Upper lobe of left lung (tissue), 6 donors: ENCODE measurements around the gene STAMBP. TPM values are rescaled to one million over a fixed set of nuclear protein-coding genes. Genes with fewer than 3 reads are reported as not detected.

Experiments
- ATAC-seq, 2 donors: fragments of 200-7000 bp; cut with Tn5 transposase; one replicate each; pipeline ENCODE4 v1.9.1; 2022; ENCODE audit warnings: mild to moderate bottlenecking in 2 of 2, moderate library complexity in 2 of 2; ENCODE audit not compliant: low FRiP score in 2 of 2
- DNase-seq, 2 donors: peaks; one replicate each; pipeline ENCODE4 v3.0.0-alpha.2; 2019 to 2020
- H3K27ac ChIP-seq, 4 donors: fragments of 200-600 bp; sonication (generic); one replicate each; pipeline ENCODE4 v1.5.1; 2016 to 2019
- H3K27me3 ChIP-seq, 4 donors: fragments of 200-600 bp; sonication (generic); one replicate each; pipeline ENCODE4 v1.5.1; 2017 to 2019
- H3K36me3 ChIP-seq, 4 donors: fragments of 200-600 bp; sonication (generic); one replicate each; pipeline ENCODE4 v1.5.1; 2016 to 2019
- H3K4me1 ChIP-seq, 4 donors: fragments of 200-600 bp; sonication (generic); one replicate each; pipeline ENCODE4 v1.5.1; 2018 to 2019
- H3K4me3 ChIP-seq, 4 donors: fragments of 200-600 bp; sonication (generic); one replicate each; pipeline ENCODE4 v1.5.1; 2017 to 2019; ENCODE audit warnings: mild to moderate bottlenecking in 2 of 4, moderate library complexity in 1 of 4
- H3K9me3 ChIP-seq, 4 donors: fragments of 200-600 bp; sonication (generic); one replicate each; pipeline ENCODE4 v1.5.1; 2018 to 2019
- CTCF ChIP-seq, 6 experiments: fragments of 450-650 bp in 4 of 6; fragments of 200-600 bp in 2 of 6; sonication (generic) in 2 of 6; IDR thresholded peaks; one replicate each; pipeline ENCODE4 v1.5.1; 2016 to 2019; ENCODE audit warnings: antibody characterized with exemption in 6 of 6
- EP300 ChIP-seq, 4 donors: sonication (generic); formaldehyde crosslinking; IDR thresholded peaks; one replicate each; pipeline ENCODE4 v1.5.1; 2017; ENCODE audit warnings: antibody characterized with exemption in 4 of 4, control low read depth in 2 of 4
- POLR2A ChIP-seq, 4 donors: fragments of 450-650 bp; IDR thresholded peaks; one replicate each; pipeline ENCODE4 v1.5.1; 2016 to 2017; ENCODE audit warnings: antibody characterized with exemption in 4 of 4, mild to moderate bottlenecking in 2 of 4
- POLR2AphosphoS5 ChIP-seq, 2 donors: sonication (generic); formaldehyde crosslinking; IDR thresholded peaks; one replicate each; pipeline ENCODE4 v1.5.1; 2017; ENCODE audit warnings: antibody characterized with exemption in 2 of 2
- WGBS, 2 donors: methylation state at CpG; one replicate each; pipeline ENCODE4 v1.1.5; 2017 to 2018; 5-methylcytosine and 5-hydroxymethylcytosine counted together
- total RNA-seq, 6 donors: library from RNA; depleted of rRNA in 4 of 6; stranded (reverse); fragments of >200 nt in 4 of 6; gene quantifications; one replicate each; pipeline versions ENCODE4 v1.1.0 to v1.2.1, GENCODE V29; 2016 to 2021
- donor health status: DM: no; HTN: no; CAD: no; lungs with moderate emphysema.
- donor health status: DM: no; HTN: yes; CAD: no; lungs with severe emphysema.

Gene STAMBP
- total RNA-seq, 6 donors from 2014 or later = 22.8 to 41.7 (median 28.3) TPM

DNA sequence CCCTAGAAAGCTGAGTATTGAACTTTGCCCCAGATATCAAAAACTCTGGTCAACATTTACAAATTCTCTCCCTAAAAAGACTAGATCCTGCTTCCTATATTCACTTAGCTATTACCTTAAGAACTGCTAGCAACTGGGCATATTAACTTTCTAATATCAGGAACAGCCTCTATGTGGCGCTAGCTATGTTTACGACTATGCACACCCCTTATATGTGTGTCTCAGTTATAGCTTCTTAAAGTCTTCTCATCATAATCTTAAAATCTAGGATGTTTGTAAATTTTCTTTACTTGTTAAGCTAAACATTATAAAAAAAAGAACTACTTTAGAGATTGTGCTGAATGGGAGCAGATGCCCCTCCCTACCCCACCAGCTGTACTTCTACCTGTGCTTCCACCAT, 1.7 kb upstream of the STAMBP start:
- ATAC-seq (no peak), DNase-seq (no peak)
- 38 to 46% methylated on average over 2 of the region's 2 CpGs for WGBS, 2 donors
- no peaks in the 10 kb centered on the region for H3K9me3 ChIP-seq
- peaks cover 0 to 6% (median under 1%) of the 10 kb centered on the region in 4 donors for H3K36me3 ChIP-seq
- peaks cover 11 to 21% (median 14%) of the 10 kb centered on the region in 4 donors for H3K4me1 ChIP-seq
- TF ChIP-seq CTCF (IDR thresholded peaks at IDR 0.05) (peak in 1 of 6 experiments; percentile 25), POLR2A (IDR thresholded peaks at IDR 0.05) (no peak)
- no peak overlapping the region for H3K27ac ChIP-seq
- no peaks in the 10 kb centered on the region for H3K27me3 ChIP-seq
- no peak overlapping the region for H3K4me3 ChIP-seq

- WGBS, 2 donors = 80% methylated on average over 9 of the region's 9 CpGs
- peak overlapping the region; percentile 1 to 87 (median 82) for H3K4me3 ChIP-seq
- H3K27me3 ChIP-seq = no peaks in the 10 kb centered on the region
- H3K36me3 ChIP-seq = peaks cover 0 to 14% (median 4%) of the 10 kb centered on the region in 4 donors
- DNase-seq (no peak), ATAC-seq (no peak)
- peaks cover 11 to 24% (median 16%) of the 10 kb centered on the region in 4 donors for H3K4me1 ChIP-seq
- peak overlapping the region in 2 of 4 donors; percentile 95 for H3K27ac ChIP-seq
- TF ChIP-seq CTCF (IDR thresholded peaks at IDR 0.05) = no peak
- TF ChIP-seq POLR2AphosphoS5 (IDR thresholded peaks at IDR 0.05) = no peak
- no peak for TF ChIP-seq EP300 (IDR thresholded peaks at IDR 0.05)
- no peak for TF ChIP-seq POLR2A (IDR thresholded peaks at IDR 0.05)
- no peaks in the 10 kb centered on the region for H3K9me3 ChIP-seq
Measured at GRCh38 chr2:73827660-73828388, 937 bp upstream of the STAMBP start.

DNA sequence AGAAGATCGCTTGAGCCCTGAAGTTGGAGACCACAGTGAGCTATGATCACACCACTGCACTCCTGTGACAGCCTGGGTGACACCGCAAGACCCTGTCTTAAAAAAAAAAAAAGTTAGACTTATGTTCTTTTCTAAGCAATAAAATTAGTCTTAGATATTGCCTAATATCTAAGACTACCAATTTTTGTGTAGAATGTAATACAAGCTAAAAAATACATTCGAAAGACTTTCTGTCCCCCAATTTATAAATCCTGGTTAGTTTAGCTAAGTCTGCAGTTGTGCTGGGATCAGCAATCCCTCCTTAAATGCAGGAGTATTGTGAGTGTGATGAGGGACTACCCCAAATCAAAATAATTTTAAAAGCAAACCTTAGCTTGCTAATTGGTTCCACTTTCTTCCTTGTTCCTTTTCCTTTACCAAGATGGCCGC, 358 bp upstream of the STAMBP start:
- TF ChIP-seq EP300 (IDR thresholded peaks at IDR 0.05) (no peak), POLR2AphosphoS5 (IDR thresholded peaks at IDR 0.05) (no peak), CTCF (IDR thresholded peaks at IDR 0.05) (no peak), POLR2A (IDR thresholded peaks at IDR 0.05) (no peak)
- Histone ChIP-seq H3K9me3 (no peaks in the 10 kb centered on the region), H3K27me3 (no peaks in the 10 kb centered on the region), H3K4me3 (peak overlapping the region; percentile 1 to 87 (median 82)), H3K36me3 (peaks cover 0 to 16% (median 4%) of the 10 kb centered on the region in 4 donors), H3K4me1 (peaks cover 11 to 28% (median 16%) of the 10 kb centered on the region in 4 donors), H3K27ac (peak overlapping the region; percentile 95 to 98 (median 96))
- DNase-seq (no peak), ATAC-seq (no peak)
- 58 to 72% methylated on average over 4 of the region's 4 CpGs for WGBS, 2 donors

DNA sequence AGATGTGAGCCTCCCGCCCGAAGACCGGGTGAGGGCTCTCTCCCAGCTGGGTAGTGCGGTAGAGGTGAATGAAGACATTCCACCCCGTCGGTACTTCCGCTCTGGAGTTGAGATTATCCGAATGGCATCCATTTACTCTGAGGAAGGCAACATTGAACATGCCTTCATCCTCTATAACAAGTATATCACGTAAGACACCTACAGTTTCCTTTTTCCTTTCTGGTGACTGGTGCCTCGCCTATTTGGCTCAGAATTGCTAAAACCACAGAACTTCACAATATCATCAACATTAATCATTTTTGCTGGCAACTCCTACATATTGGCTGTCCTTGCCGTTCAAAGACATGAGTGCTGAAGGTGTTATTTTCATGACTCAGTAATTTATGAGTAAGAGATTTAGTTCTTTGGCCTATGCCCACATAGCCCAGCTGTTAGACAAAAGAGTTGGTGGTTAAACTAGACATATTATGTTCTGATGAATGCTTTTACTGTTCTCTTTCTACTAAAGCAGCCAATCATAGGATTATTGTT, 2.2 kb downstream of the STAMBP start:
- Histone ChIP-seq H3K9me3 (no peaks in the 10 kb centered on the region), H3K27me3 (no peaks in the 10 kb centered on the region), H3K4me1 (peaks cover 11 to 28% (median 16%) of the 10 kb centered on the region in 4 donors), H3K36me3 (peaks cover 3 to 21% (median 4%) of the 10 kb centered on the region in 4 donors), H3K27ac (no peak overlapping the region), H3K4me3 (no peak overlapping the region)
- no peak for DNase-seq
- WGBS, 2 donors = 81 to 87% methylated on average over 11 of the region's 11 CpGs
- TF ChIP-seq CTCF (IDR thresholded peaks at IDR 0.05) = no peak
- TF ChIP-seq POLR2A (IDR thresholded peaks at IDR 0.05) = no peak
- TF ChIP-seq POLR2AphosphoS5 (IDR thresholded peaks at IDR 0.05) = no peak
- TF ChIP-seq EP300 (IDR thresholded peaks at IDR 0.05) = no peak
- no peak for ATAC-seq
